Activated T-helper 9 cell treated with anti-CD3 and anti-CD28 coated beads, Interleukin-2, amount 50 U/mL, for 16 hours (primary cell): ENCODE measurements around the gene SEPTIN14.
"Not testable (repeated sequence)": the region's sequence is repeated elsewhere in the genome, so short reads cannot be mapped to it uniquely, and the experiment has no call there.

Source experiments
- DNase-seq: peaks from one replicate; pipeline ENCODE4 v3.0.0-alpha.2; 2020; ENCODE audit warnings: low read depth

Gene SEPTIN14

DNA sequence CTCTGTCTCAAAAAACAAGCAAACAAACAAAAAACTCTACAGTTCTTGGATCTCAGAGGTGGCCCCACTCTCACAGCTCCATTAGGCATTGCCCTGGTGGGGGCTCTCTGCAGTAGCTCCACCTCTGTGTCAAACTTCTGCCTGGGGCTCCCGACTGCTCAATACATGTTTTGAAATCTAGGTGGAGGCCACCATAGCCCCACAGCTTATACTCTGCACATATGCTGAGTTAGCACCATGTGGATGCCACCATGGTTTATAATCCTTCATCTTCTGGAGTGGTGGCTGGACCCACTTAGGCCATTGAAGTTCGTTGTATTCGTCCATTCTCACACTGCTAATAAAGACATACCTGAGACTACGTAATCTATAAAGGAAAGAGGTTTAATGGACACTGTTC lies 78.4 kb downstream of the SEPTIN14 start:
- DNase-seq: no peak

GRCh38 chr7:55778631-55779030 lies 83.9 kb downstream of the SEPTIN14 start:
- DNase-seq: no peak

GRCh38 chr7:55776196-55776595 lies 86.4 kb downstream of the SEPTIN14 start:
- no peak for DNase-seq

DNA sequence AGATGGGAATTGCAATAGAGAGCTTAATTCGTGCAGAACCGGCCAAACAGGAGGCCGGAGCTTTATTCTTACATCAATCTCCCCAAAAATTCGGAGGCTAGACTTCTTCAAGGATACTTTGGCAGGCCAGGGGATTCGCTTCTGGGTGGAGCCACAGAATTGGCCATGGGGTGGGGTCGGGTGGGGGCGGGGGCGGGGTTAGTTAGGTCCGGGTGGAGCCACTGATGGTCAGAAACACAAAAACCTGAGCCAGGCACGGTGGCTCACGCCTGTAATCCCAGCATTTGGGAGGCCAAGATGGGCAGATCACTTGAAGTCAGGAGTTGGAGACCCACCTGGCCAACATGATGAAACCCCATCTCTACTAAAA lies 87.5 kb downstream of the SEPTIN14 start:
- no peak for DNase-seq

GRCh38 chr7:55774327-55775050 lies 88.1 kb downstream of the SEPTIN14 start:
- no peak for DNase-seq

GRCh38 chr7:55770778-55771177 lies 91.8 kb downstream of the SEPTIN14 start:
- no peak for DNase-seq

DNA sequence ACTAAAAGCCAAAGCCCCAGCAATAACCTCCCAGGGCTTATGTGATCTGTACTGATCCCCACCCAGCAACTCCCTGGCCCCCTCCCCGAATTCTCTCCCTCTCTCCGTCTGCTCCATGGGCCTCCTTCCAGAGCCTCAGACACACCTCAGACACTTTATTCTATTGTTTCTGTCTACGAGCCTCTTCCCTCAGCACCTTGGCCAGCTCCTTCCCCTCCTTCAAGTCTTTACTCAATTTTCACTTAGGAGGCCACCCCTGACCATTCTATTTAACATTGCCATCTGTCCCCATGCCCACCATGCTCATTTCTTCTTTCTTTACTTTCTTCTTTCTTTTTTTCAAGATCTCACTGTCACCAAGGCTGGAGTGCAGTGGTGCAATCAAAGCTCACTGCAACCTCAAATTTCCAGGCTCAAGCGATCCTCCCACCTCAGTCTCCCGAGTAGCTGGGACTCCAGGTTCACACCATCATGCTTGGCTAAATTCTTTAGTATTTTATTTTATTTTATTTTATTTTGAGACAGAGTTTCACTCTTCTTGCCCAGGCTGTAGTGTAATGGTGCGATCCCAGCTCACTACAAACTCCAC lies 109.2 kb downstream of the SEPTIN14 start:
- DNase-seq: not testable (repeated sequence)

- not testable (repeated sequence) for DNase-seq
Measured at GRCh38 chr7:55744706-55745105, 117.8 kb downstream of the SEPTIN14 start.
